ENCODE results near the gene DCAF17. TPM values are rescaled to one million over a fixed set of nuclear protein-coding genes. Genes with fewer than 3 reads are reported as not detected.

The DCAF17 gene
- total and polyA plus RNA-seq, 2 of the 13 experiments (the other 11 are each of a cell fraction or from before 2014, with no cell fraction given), result 13.7 to 30.0 TPM

DNA sequence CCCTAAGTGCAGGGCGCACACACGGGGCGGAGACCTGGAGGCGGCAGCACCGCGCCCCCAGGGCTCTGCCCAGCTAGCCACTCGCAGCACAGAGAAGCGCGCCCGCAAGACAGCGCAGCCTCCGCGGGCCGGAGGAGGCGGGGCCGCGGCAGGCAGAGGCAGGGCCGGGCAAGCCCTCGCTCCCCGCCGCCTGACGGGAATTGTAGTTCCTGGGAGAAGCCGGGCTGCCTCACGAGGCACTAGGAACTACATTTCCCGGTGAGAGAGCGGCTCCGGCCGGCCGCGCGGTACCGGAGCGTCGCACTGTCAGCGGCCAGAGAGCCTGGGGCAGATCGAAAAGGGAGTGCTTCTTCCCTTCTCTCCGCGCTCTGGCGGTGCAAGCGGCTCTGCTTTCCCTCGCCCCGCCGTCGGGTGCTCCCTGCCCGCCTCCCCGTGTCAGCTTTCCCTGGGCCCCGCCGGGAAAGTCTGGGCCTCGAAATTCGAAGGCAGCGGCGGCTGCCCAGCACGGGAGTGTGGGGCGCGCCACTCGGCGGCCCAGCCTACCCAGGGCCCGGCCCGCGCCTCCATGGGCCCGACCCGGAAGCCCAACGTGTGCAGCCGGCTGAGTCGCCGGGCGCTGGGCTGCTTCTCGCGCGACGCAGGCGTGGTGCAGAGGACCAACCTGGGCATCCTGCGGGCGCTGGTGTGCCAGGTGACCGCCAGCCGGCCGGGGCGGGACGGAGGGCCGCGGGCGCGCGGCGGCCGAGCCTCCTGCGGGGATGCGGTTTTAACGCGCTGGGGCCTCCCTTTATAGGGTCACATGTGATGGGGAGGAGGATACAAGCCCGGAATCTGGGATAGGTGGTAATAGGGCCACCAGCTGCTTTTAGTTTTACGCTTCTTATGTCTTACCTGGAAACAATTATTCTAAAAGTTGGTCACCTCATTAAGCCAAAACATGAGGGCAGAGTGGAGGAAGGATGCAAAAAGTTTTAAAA lies at the start of gene DCAF17 (continued):
- TF ChIP-seq YY1 (IDR thresholded peaks at IDR 0.05; ENCODE audit: insufficient read depth, insufficient replicate concordance, low read depth, low read length) (peak; percentile 71), ELF4 (CRISPR knock-in tag; IDR thresholded peaks at IDR 0.05; ENCODE audit: borderline replicate concordance) (peak; percentile 87; the same call in 1 of the 2 replicates), HCFC1 (IDR thresholded peaks at IDR 0.05; ENCODE audit: low read depth, low read length) (peak; percentile 92), ZFP62 (CRISPR knock-in tag; IDR thresholded peaks at IDR 0.05) (0 out of 2 replicates have a peak, but pooled peaks have one; percentile 60), ZSCAN20 (CRISPR knock-in tag; IDR thresholded peaks at IDR 0.05; ENCODE audit: borderline replicate concordance) (peak; percentile 98), ZNF441 (CRISPR knock-in tag; IDR thresholded peaks at IDR 0.05; ENCODE audit: borderline replicate concordance) (peak; percentile 56; the same call in 1 of the 2 replicates), ARID4A (CRISPR knock-in tag; IDR thresholded peaks at IDR 0.05; ENCODE audit: borderline replicate concordance) (peak; percentile 96), ZUFSP (CRISPR knock-in tag; IDR thresholded peaks at IDR 0.05; ENCODE audit: borderline replicate concordance) (no peak), YEATS2 (CRISPR knock-in tag; IDR thresholded peaks at IDR 0.05; ENCODE audit: borderline replicate concordance) (peak; percentile 70; the same call in 1 of the 2 replicates), XRCC5 (optimal IDR thresholded peaks at IDR 0.05; ENCODE audit: low read length) (peak; percentile 99), PRPF4 (IDR thresholded peaks at IDR 0.05; ENCODE audit: low read depth, low read length, poor library complexity, severe bottlenecking) (no peak), SAP130 (CRISPR knock-in tag; IDR thresholded peaks at IDR 0.05; ENCODE audit: low read depth) (peak; percentile 86), SMAD1 (CRISPR knock-in tag; IDR thresholded peaks at IDR 0.05; ENCODE audit: borderline replicate concordance, low read depth) (peak; percentile 86; the same call in 1 of the 2 replicates), JUN (CRISPR knock-in tag; IDR thresholded peaks at IDR 0.05) (peak; percentile 33; the same call in 1 of the 2 replicates), ZFX (CRISPR knock-in tag; IDR thresholded peaks at IDR 0.05; ENCODE audit: low read depth) (peak; percentile 99)
- TF ChIP-seq, protein P1, sequence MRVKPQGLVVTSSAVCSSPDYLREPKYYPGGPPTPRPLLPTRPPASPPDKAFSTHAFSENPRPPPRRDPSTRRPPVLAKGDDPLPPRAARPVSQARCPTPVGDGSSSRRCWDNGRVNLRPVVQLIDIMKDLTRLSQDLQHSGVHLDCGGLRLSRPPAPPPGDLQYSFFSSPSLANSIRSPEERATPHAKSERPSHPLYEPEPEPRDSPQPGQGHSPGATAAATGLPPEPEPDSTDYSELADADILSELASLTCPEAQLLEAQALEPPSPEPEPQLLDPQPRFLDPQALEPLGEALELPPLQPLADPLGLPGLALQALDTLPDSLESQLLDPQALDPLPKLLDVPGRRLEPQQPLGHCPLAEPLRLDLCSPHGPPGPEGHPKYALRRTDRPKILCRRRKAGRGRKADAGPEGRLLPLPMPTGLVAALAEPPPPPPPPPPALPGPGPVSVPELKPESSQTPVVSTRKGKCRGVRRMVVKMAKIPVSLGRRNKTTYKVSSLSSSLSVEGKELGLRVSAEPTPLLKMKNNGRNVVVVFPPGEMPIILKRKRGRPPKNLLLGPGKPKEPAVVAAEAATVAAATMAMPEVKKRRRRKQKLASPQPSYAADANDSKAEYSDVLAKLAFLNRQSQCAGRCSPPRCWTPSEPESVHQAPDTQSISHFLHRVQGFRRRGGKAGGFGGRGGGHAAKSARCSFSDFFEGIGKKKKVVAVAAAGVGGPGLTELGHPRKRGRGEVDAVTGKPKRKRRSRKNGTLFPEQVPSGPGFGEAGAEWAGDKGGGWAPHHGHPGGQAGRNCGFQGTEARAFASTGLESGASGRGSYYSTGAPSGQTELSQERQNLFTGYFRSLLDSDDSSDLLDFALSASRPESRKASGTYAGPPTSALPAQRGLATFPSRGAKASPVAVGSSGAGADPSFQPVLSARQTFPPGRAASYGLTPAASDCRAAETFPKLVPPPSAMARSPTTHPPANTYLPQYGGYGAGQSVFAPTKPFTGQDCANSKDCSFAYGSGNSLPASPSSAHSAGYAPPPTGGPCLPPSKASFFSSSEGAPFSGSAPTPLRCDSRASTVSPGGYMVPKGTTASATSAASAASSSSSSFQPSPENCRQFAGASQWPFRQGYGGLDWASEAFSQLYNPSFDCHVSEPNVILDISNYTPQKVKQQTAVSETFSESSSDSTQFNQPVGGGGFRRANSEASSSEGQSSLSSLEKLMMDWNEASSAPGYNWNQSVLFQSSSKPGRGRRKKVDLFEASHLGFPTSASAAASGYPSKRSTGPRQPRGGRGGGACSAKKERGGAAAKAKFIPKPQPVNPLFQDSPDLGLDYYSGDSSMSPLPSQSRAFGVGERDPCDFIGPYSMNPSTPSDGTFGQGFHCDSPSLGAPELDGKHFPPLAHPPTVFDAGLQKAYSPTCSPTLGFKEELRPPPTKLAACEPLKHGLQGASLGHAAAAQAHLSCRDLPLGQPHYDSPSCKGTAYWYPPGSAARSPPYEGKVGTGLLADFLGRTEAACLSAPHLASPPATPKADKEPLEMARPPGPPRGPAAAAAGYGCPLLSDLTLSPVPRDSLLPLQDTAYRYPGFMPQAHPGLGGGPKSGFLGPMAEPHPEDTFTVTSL (CRISPR knock-in tag; IDR thresholded peaks at IDR 0.05; ENCODE audit: borderline replicate concordance), result no peak
